GM12892 (cell line): ENCODE data around the gene ADAMTS2.

Experiments
- POLR2A ChIP-seq: IDR thresholded peaks from 2 replicates; pipeline ENCODE4 v1.6.1; 2011; ENCODE audit warnings: low read depth, low read length, control low read depth
- POLR2AphosphoS5 ChIP-seq: IDR thresholded peaks from 2 replicates; pipeline ENCODE4 v1.6.1; 2011; ENCODE audit warnings: low read depth, low read length, control low read depth
- TAF1 ChIP-seq: IDR thresholded peaks from 2 replicates; pipeline ENCODE4 v1.6.1; 2011; ENCODE audit warnings: low read depth, mild to moderate bottlenecking, control low read depth, low read length, borderline replicate concordance

DNA sequence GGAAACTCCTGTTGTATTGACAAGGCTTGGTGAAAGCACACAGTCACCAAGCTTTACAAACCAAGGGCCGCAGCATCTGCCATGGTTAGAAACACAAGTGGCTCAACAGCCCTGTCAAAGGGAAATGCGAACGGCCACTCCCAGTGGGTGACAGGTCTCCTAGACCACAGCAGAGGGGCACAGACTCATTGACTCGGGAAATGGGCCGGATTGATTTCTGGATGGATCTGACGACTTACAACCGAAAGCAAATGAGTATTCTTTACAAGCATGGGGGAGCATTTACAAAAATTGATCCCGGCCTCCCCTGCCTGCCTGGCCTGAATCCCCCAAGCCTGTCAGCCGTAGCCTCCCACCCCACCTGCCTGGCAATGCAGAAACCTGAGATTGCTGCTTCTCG lies 48.2 kb downstream of the ADAMTS2 start:
- TF ChIP-seq POLR2A (no peak), POLR2AphosphoS5 (no peak), TAF1 (no peak)
